Skeletal muscle satellite cell (primary cell): ENCODE measurements around the gene CCDC188.

Experiments
- H3K27me3 ChIP-seq: 2 replicates; pipeline ENCODE4 v1.7.0; 2013; ENCODE audit warnings: low read length; ENCODE audit not compliant: control insufficient read depth, insufficient read depth
- H3K36me3 ChIP-seq: 2 replicates; pipeline ENCODE4 v1.7.0; 2013; ENCODE audit warnings: mild to moderate bottlenecking, control low read depth, low read length; ENCODE audit not compliant: insufficient read depth
- H3K4me1 ChIP-seq: 2 replicates; pipeline ENCODE4 v1.7.0; 2013; ENCODE audit warnings: low read length; ENCODE audit not compliant: control insufficient read depth, insufficient read depth
- H3K4me2 ChIP-seq: 2 replicates; pipeline ENCODE4 v1.7.0; 2013; ENCODE audit warnings: mild to moderate bottlenecking, low read length
- H3K4me3 ChIP-seq: 2 replicates; pipeline ENCODE4 v1.7.0; 2013; ENCODE audit warnings: low read length
- H3K9ac ChIP-seq: 2 replicates; pipeline ENCODE4 v1.7.0; 2013; ENCODE audit warnings: mild to moderate bottlenecking, low read depth, low read length, moderate library complexity
- H3K9me3 ChIP-seq: replicated peaks from 2 replicates; pipeline ENCODE4 v1.7.0; 2013; ENCODE audit warnings: mild to moderate bottlenecking, control low read depth, low read length

Gene CCDC188

GRCh38 chr22:20175597-20175900, 24.7 kb upstream of the CCDC188 start:
- H3K4me3 ChIP-seq, result no peak overlapping the region
- no peaks in the 10 kb centered on the region for H3K36me3 ChIP-seq
- no peaks in the 10 kb centered on the region for H3K4me1 ChIP-seq
- no peaks in the 10 kb centered on the region for H3K9me3 ChIP-seq
- peaks cover 16% of the 10 kb centered on the region for H3K27me3 ChIP-seq
- H3K4me2 ChIP-seq, result no peak overlapping the region
- H3K9ac ChIP-seq, result no peak overlapping the region

GRCh38 chr22:20174785-20175596, 24.1 kb upstream of the CCDC188 start:
- Histone ChIP-seq H3K4me2 (no peak overlapping the region), H3K9me3 (no peaks in the 10 kb centered on the region), H3K9ac (no peak overlapping the region), H3K27me3 (peaks cover 21% of the 10 kb centered on the region), H3K36me3 (no peaks in the 10 kb centered on the region), H3K4me3 (no peak overlapping the region), H3K4me1 (no peaks in the 10 kb centered on the region)

GRCh38 chr22:20173772-20174171, 22.9 kb upstream of the CCDC188 start:
- H3K36me3 ChIP-seq, result no peaks in the 10 kb centered on the region
- peaks cover 21% of the 10 kb centered on the region for H3K27me3 ChIP-seq
- H3K4me2 ChIP-seq, result no peak overlapping the region
- no peak overlapping the region for H3K9ac ChIP-seq
- no peaks in the 10 kb centered on the region for H3K9me3 ChIP-seq
- H3K4me1 ChIP-seq, result no peaks in the 10 kb centered on the region
- no peak overlapping the region for H3K4me3 ChIP-seq

- H3K9ac ChIP-seq, result no peak overlapping the region
- H3K4me2 ChIP-seq, result no peak overlapping the region
- H3K4me3 ChIP-seq, result no peak overlapping the region
- peaks cover 21% of the 10 kb centered on the region for H3K27me3 ChIP-seq
- H3K36me3 ChIP-seq, result no peaks in the 10 kb centered on the region
- H3K9me3 ChIP-seq, result no peaks in the 10 kb centered on the region
- H3K4me1 ChIP-seq, result no peaks in the 10 kb centered on the region
Observed at GRCh38 chr22:20173246-20173645, 22.4 kb upstream of the CCDC188 start.

GRCh38 chr22:20172141-20172613, 21.3 kb upstream of the CCDC188 start:
- no peak overlapping the region for H3K4me2 ChIP-seq
- H3K36me3 ChIP-seq, result no peaks in the 10 kb centered on the region
- no peaks in the 10 kb centered on the region for H3K9me3 ChIP-seq
- H3K9ac ChIP-seq, result no peak overlapping the region
- no peaks in the 10 kb centered on the region for H3K4me1 ChIP-seq
- peaks cover 16% of the 10 kb centered on the region for H3K27me3 ChIP-seq
- H3K4me3 ChIP-seq, result no peak overlapping the region

DNA sequence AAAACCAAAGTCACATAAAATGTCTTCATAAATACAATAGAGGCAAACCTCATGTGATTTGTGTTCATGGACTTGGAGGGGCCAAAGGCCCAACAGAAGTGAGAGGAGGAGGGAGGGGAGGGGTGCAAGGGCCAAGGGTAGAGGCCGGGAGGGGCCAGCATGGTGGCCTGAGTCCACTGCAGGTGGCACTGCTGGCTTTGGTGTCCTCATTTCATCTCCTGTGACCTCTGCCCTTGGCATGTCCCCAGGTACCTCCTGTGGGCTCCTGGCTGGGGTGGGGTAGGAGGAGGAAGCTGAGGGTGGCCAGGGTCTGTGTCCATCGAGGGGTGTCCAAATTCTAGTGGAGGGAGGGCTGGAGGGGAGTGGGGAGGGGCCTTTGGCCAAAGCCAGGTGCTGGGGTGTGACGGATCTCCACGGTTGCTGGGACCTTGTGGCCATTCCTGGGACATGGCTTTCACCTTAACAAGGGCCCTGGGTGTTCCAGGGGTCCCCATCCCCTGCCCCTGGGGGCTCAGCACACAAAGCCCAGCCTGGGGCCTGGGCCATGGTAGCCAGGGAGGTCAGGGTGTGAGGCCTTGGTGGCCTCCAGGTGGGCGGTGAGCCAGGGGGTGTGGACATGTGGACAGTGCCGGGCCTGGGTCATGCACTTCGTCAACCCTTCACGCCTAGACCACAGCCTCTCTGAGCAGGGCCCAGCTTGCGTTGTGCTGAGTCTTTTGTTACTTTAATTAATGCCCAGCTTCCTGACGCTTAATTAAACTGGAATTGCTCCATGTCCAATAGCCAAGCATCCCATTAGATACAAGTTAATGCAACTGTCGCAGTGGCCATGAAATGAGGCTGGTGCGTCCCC, 20.7 kb upstream of the CCDC188 start:
- H3K4me2 ChIP-seq, result no peak overlapping the region
- H3K9ac ChIP-seq, result no peak overlapping the region
- H3K4me3 ChIP-seq, result no peak overlapping the region
- H3K9me3 ChIP-seq, result no peaks in the 10 kb centered on the region
- no peaks in the 10 kb centered on the region for H3K4me1 ChIP-seq
- peaks cover 13% of the 10 kb centered on the region for H3K27me3 ChIP-seq
- no peaks in the 10 kb centered on the region for H3K36me3 ChIP-seq

DNA sequence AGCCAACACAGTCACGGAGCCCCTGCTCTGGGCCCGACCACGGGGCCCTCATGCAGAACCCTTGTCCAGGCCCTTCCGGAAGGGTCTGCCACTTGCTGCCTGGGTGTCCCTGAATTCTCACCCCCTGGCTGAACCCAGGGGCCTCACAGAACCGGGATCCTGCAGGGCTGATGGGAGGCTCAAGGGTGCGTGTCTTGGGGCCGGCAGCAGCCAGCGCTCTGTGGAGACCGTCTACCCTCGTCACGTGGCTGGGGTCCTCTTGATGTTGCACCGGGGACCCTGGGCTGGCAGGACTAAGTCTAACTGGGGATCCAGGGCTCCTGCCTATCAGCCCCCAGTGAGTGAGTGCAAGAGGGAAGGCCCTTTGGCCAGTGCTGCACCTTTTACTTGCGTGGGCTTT, 19.3 kb upstream of the CCDC188 start:
- H3K4me2 ChIP-seq, result no peak overlapping the region
- no peaks in the 10 kb centered on the region for H3K9me3 ChIP-seq
- no peak overlapping the region for H3K9ac ChIP-seq
- peaks cover 9% of the 10 kb centered on the region for H3K27me3 ChIP-seq
- H3K4me3 ChIP-seq, result no peak overlapping the region
- H3K36me3 ChIP-seq, result no peaks in the 10 kb centered on the region
- no peaks in the 10 kb centered on the region for H3K4me1 ChIP-seq

GRCh38 chr22:20169253-20169822, 18.5 kb upstream of the CCDC188 start:
- no peak overlapping the region for H3K9ac ChIP-seq
- no peak overlapping the region for H3K4me3 ChIP-seq
- no peaks in the 10 kb centered on the region for H3K36me3 ChIP-seq

GRCh38 chr22:20167643-20168322, 16.9 kb upstream of the CCDC188 start:
- no peaks in the 10 kb centered on the region for H3K4me1 ChIP-seq
- peaks cover 9% of the 10 kb centered on the region for H3K27me3 ChIP-seq
- no peak overlapping the region for H3K4me2 ChIP-seq
- no peaks in the 10 kb centered on the region for H3K36me3 ChIP-seq
- H3K4me3 ChIP-seq, result no peak overlapping the region
- H3K9ac ChIP-seq, result no peak overlapping the region
- H3K9me3 ChIP-seq, result no peaks in the 10 kb centered on the region

More at GRCh38 chr22:20169253-20169822, 18.5 kb upstream of the CCDC188 start:
- no peaks in the 10 kb centered on the region for H3K4me1 ChIP-seq
- no peaks in the 10 kb centered on the region for H3K9me3 ChIP-seq
- H3K27me3 ChIP-seq, result peaks cover 9% of the 10 kb centered on the region
- no peak overlapping the region for H3K4me2 ChIP-seq

- peaks cover 6% of the 10 kb centered on the region for H3K27me3 ChIP-seq
- H3K4me2 ChIP-seq, result no peak overlapping the region
Observed at GRCh38 chr22:20166703-20167102, 15.8 kb upstream of the CCDC188 start.

GRCh38 chr22:20165913-20166312, 15.1 kb upstream of the CCDC188 start:
- no peaks in the 10 kb centered on the region for H3K4me1 ChIP-seq
- H3K9me3 ChIP-seq, result no peaks in the 10 kb centered on the region
- no peak overlapping the region for H3K4me2 ChIP-seq
- no peak overlapping the region for H3K4me3 ChIP-seq
- no peak overlapping the region for H3K9ac ChIP-seq
- peaks cover 6% of the 10 kb centered on the region for H3K27me3 ChIP-seq
- no peaks in the 10 kb centered on the region for H3K36me3 ChIP-seq

More at GRCh38 chr22:20166703-20167102, 15.8 kb upstream of the CCDC188 start:
- Histone ChIP-seq H3K36me3 (no peaks in the 10 kb centered on the region), H3K9ac (no peak overlapping the region), H3K4me1 (no peaks in the 10 kb centered on the region), H3K4me3 (no peak overlapping the region), H3K9me3 (no peaks in the 10 kb centered on the region)
